Activated CD8-positive, alpha-beta memory T cell treated with anti-CD3 and anti-CD28 coated beads, Interleukin-2, amount 50 U/mL, for 4 hours (primary cell): ENCODE measurements around the gene GDPD4.

Experiments
- DNase-seq: peaks from one replicate; pipeline ENCODE4 v3.0.0-alpha.2; 2020

GDPD4 gene

DNA sequence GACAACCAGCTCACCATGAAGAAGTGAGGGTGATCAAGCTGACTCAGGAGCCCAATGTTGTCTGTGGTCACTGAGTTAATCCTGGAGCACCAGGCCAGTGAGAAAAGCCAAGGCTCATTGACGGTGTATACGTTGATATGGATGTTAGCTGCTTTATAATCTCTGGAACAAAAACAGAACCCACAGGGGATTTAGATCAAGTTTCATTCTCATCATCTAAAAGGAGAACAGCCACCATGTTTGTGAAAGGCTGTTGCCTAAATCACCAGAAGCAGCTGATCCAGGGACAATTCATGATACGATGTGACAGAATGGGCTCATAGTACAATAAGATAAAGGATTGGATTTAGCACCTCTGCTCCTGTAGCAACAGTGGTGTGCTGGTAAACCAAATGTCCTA lies 68.5 kb downstream of the GDPD4 start:
- no peak for DNase-seq

DNA sequence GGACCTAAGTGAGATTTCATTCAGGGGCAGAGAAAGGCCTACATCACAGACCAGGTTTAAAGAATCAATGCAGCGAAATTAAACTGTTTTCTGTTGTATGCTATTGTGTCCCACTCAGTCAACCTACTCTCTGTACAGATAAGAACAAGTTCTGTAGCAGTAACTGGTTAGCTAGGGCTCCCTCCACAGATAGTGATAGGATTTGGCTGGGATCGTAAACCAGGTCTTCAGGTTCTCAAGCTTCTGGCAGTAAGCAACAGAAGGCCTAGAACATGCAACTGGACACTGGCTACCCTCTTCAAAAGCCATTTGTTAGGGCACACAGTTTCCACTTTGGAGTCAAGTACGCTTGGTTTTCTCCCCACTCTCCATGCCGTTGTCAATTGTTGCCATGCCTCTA lies 69.2 kb downstream of the GDPD4 start:
- no peak for DNase-seq

DNA sequence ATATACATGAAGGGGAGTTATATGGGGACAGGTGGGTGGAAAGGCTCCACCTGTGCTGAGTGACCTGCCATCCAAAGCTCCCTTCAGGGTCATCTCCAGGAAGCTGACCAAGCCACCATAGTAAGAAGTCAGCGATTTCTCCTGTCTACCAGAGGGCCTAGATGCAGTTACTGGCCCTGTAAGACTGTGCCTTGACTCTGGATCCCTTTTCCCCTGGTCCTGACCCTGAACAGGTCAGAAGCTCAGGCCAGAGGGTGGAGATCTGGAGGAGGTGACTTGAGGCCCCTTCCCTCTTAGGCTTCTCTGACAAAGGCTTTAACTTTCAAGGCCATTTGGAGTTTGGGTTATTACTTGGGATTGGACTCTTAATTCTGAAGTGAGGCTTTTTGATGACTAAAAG lies 69.7 kb downstream of the GDPD4 start:
- no peak for DNase-seq

DNA sequence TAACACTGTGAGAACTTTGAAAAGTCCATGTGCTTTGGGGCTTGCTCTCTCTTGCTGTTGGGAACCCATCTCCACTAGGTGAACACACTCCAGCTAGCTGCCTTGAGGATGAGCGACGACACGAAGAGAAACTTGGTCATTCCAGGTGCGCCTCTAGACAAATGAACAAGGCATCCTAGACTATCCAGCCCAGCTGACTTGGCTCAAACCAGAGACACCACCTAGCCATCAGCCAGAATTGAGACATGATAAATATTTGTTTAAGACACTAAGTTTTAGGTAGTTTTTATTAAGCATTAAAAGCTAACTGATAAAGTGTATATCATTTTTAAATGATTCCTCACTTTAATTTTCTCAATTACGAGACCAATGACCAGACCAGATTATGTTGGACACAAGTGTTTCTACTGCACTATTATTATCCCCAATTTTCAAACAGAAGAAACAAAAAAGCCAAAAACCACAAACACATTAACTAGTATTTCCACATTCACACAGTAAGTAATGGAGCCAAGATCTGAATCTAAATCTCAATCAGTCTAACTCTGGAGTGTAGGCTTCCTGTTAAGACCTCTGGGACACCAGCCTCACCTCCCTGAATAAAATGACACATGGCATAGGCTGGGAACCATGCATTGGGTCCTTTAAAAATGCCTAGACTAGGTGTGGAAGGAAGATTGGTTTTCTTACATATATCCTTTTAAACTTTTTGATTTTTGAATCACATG lies 70.4 kb downstream of the GDPD4 start:
- DNase-seq, result no peak

DNA sequence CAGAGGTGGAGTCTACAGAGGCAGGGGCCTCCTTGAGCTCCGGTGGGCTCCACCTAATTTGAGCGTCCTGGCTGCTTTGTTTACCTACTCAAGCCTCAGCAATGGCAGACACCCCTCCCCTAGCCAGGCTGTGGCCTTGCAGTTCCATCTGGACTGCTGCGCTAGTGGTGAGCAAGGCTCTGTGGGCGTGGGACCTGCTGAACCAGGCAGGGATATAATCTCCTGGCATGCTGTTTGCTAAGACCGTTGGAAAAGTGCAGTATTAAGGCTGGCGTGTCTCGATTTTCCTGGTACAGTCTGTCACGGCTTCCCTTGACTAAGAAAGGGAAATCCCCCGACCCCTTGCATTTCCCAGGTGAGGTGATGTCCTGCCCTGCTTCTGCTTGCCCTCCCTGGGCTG lies 77.7 kb downstream of the GDPD4 start:
- no peak for DNase-seq

DNA sequence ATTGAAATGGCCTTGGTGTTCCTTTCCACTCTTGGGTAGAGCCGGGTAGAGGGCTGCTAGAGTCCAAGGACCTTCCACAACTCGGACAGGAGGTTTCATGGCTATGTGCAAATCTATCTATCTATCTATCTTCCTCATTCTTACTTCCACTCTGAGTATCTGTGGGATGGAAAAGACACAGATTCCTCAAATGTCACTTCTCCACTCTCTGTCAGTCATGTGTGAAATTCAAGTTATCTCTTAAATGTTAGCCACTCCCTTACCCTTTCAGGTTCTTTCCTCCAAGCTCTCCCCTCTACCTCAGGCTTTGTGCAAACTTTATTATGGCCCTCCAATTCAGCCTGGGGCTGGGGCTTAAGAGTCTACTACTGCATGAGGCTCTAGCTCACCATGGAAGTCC lies 84.3 kb downstream of the GDPD4 start:
- no peak for DNase-seq

DNA sequence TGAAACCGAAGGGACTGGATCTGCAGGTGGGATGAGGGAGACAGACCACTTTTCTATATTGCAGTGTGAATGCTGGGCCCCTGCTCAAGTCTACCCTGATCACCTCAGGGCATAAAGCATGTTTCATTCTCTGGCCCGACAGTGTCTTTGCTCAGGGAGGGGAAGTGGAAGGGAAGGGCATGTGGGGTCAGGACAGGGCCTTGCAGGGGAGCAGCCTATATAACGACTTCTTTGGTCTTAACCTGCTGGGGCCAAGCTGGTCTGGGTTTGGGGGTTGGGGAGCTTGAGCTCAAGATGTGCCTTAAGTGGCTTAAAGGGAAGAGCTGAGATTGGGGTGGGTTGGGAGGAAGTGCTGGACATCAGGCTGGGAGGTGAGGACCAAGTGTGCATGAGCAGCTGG lies 86.4 kb downstream of the GDPD4 start:
- no peak for DNase-seq

DNA sequence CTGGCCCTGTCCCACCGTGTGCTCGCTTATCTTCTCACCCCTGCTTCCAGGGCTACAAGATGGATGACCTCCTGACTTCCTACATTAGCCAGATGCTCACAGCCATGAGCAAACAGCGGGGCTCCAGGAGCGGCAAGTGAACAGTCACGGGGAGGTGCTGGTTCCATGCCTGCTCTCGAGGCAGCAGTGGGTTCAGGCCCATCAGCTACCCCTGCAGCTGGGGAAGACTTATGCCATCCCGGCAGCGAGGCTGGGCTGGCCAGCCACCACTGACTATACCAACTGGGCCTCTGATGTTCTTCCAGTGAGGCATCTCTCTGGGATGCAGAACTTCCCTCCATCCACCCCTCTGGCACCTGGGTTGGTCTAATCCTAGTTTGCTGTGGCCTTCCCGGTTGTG lies 86.9 kb downstream of the GDPD4 start:
- DNase-seq, result no peak

DNA sequence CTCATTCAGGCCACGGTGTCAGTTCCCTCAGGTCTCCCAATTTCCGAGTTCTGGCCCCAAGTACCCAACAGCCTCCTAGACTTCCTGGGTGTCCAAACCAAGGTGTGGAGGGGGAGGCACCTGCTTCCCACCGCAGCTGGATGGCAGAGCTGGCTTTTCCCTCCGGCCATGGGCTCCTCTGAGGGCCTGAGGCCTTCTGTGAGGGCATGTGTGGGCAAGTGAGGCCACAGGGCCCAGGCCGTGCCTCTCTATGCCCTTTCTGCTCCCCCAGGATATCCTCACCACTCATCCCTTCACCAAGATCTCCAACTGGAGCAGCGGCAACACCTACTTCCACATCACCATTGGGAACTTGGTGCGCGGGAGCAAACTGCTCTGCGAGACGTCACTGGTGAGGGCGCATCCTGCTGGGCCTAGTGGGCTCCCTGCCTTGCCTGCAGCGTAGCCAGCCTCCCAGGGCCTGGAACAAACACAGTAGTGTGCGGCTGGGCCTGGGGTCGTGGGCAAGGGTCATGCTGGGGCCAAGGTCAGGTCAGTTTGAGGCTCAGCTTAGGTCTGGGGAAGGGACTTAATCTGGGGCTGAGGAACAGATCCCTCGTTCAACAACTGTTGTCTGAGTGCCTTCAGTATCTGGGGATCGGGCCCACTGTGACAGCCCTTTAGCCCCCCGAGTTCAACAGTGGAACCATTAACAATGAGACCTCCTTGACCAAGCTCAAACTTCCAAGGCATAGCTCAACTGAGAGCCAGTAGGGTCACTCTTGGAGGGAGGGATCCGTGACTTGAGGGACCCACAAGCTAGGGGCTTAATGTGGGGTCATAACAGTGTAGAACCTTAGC lies 87.7 kb downstream of the GDPD4 start:
- no peak for DNase-seq

DNA sequence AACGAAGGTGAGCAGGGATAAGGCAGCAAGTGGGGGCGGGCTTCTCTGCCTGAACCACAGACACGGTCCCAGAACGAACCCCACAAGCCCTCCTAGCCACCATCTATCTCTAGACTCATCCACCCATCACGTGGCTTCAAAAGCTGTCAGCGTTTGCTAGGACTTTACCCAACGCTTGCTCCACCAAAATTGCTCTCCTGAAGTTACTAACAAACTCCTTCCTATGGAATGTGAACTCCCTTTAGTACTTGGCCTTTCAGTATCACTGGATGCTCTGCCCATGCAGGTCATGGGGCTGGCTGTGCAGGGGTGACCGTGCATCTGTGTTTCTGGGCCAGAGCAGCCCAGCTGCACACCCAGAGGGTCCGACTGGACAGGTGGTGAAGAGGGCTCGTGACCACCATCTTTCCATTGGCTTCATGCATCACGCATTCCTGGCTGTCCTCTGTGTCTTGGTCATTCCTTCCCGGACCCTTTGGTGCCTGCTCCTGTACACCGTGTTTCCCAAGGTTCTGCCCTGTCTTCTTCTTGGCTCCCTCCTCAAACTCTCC lies 88.4 kb downstream of the GDPD4 start:
- no peak for DNase-seq

DNA sequence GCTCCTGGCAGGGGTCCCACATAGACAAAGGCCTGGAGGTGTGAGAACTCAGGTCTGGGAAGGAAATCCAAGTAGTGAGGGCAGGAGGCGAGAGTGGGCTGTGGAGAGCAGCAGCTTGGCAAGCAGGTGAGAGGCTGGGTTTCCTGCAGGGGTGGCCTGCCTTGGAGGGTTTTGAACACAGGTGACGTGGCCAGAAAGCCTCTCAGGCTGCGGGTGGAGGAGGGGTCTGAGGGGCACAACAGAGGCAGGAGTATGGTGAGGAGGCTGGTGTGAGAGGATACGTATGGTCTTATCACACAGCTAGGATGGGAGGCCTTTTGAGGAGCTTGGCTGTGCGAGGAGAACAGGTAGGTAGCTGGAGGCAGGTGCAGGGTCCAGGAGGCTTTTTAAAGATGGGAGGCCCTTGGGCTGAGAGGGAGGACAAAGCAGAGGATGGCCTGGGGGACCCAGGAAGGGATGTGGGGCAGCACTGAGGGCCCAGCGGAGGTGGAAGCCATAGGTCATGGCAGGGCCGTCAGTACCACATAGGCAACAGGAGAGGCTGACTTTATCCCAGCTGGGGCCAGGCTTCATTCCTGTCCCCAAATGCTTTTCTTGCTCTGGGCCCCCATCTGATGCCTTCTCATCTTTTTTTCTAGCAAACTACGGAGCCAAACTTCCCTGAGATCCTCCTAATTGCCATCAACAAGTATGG lies 89.0 kb downstream of the GDPD4 start:
- no peak for DNase-seq

DNA sequence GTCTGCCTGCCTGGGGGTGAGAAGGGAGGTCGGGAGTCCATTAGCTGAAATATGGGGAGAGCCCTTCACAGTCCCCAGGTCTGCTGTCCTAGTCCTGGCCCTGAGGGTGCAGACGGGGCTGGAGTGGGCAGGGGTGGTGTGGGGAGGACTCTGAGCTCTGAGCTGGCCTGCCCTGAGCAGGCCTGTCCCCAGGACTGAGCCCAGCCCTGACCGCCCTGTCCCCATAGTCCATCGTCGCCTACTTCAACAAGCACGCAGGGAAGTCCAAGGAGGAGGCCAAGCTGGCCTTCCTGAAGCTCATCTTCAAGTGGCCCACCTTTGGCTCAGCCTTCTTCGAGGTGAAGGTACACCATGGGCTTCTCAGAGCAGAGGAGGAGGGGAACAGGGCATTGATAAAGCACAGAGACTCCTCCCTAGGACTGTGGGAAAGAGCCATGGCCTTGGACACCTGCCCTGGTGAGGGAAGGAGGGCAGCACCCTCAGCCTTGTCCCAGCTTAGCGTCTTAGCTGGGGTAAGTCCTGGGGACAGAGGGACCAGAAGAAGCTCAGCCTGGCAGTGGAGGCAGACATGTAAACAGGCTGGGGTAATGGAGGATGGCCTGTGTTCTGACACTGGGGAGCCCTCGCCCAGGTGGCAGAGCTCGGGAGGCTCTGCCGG lies 89.8 kb downstream of the GDPD4 start:
- no peak for DNase-seq

DNA sequence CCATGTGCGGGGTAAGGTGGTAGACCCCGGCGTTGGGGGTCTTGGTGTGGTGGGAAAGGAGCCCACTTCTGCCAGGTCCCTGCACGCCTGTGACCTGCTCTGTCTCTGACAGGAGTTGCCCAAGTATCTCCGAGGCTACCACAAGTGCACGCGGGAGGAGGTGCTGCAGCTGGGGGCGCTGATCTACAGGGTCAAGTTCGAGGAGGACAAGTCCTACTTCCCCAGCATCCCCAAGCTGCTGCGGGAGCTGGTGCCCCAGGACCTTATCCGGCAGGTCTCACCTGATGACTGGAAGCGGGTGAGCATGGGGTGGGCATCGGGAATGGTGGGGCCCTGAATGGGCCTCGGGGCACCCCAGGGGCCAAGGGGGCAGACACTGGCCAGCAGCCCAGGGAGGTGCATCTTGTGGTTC lies 90.4 kb downstream of the GDPD4 start:
- no peak for DNase-seq

DNA sequence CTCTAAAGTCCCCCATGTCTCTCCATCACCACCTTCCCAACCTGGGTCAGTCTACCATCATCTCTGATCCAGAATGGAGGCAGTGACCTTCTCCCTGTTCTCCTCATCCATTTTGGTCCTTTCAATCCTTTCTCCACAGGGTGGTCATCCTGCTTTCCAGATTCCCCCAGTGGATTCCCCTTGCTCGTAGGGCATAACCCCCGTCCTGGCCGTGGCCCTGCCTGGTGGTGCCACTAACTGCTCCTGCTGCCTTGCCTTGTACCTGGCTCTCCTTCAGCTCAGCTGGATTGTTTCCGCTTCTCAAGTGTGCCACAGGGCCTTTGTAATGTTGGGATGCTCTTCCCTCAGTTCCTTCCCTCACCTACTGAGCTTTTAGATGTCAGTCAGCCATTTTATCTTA lies 91.8 kb downstream of the GDPD4 start:
- DNase-seq, result no peak

DNA sequence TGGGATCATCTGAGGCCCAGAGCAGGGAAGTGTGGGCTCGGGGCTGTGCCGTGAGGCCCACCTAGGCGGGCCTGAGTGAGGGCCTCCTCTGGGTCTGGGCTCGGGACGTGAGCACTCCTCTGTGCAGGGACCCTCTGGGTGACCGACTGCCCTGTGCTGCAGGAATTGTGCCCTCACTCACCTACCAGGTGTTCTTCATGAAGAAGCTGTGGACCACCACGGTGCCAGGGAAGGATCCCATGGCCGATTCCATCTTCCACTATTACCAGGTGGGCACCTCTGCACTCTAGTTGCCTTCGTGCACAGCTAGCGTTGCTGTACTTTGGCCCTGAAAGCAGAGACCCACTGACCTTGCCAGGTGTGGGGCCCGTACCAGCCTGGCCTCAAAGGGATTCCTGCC lies 93.0 kb downstream of the GDPD4 start:
- DNase-seq, result no peak

DNA sequence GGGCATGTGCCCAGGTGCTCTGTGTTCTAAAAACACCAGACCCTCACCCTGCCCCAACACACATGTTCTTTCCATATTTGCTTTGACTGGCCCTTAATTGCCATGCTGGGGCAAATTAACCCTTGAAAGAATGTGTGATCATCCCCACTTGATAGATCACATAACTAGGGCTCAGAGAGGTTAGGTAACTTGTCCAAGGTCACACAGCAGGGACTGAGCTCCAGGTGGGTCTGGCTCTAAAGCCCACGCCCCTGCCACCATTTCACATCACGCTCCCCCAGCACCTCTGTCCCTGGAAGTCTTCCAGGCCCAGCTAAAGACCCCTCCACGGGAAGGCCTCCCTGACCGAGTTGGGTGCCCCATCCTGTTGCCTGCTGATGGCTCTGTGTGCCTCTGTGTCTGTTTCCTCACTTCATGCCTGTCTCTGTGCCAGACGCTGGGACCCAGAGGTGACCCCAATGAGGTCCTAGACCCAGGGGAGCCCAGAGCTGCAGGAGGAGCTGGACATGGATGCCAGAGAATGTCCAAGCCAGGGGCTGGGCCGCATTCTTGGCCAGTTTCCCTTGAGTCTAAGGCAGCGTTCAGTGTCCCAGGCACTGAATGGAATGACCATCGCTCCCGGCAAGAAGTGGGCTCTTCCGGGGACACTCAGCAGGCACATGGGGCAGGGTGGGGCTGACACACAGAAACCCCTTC lies 93.7 kb downstream of the GDPD4 start:
- no peak for DNase-seq

DNA sequence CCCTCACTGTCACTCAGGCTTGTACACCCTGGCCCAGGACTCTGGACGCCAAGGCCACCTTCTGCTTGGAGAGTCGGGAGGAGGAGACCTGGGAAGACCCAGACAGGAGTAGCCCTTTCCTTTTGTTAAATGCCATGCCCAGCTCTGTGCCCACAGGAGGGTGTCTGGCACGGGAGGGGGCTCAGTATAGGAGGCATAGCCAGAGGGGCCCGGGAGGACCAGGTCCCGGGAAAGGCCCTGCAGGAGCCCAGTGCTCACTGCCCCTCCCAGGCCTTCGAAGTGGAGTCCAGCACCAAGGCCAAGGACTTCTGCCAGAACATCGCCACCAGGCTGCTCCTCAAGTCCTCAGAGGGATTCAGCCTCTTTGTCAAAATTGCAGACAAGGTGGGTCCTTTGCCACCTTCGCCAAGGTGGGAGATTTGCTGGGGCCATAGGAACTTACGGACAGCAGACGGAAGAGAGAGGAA lies 94.4 kb downstream of the GDPD4 start:
- DNase-seq, result no peak

DNA sequence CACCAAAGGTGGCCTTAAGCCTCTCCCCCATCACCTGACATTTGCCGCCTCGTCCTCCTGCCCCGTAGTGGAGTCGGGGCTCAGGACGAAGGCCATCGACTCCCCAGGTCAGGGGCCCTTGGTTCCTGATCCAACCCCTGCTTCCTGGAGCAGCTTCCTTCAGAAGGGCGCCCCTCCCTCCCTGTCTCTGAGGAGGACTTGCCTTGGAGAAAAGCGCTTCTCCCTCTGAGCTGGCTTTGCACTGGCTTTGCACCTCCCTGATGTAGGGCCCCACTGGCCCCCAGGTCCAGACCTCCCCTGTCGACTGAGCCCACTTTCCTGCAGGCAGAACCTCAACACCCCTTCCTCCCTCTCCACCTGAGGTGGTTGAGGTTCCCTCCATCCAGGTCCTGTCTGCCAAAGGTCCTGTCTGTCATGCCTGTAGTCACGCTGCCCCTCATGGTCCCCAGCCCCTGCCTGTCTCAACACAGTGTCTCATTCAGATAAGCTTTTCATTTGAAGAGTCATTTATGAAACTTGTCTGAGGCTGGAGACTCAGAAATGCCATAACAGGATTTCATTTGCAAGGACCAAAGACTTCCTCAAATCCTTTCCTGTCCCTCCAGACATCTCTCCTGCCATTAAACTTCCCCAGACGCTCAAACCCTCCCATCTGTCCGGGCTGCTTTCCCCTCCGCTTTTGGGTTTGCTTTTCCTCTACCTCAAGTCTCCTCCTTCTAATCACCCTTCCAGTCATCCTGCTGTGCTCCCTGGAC lies 95.0 kb downstream of the GDPD4 start:
- no peak for DNase-seq

DNA sequence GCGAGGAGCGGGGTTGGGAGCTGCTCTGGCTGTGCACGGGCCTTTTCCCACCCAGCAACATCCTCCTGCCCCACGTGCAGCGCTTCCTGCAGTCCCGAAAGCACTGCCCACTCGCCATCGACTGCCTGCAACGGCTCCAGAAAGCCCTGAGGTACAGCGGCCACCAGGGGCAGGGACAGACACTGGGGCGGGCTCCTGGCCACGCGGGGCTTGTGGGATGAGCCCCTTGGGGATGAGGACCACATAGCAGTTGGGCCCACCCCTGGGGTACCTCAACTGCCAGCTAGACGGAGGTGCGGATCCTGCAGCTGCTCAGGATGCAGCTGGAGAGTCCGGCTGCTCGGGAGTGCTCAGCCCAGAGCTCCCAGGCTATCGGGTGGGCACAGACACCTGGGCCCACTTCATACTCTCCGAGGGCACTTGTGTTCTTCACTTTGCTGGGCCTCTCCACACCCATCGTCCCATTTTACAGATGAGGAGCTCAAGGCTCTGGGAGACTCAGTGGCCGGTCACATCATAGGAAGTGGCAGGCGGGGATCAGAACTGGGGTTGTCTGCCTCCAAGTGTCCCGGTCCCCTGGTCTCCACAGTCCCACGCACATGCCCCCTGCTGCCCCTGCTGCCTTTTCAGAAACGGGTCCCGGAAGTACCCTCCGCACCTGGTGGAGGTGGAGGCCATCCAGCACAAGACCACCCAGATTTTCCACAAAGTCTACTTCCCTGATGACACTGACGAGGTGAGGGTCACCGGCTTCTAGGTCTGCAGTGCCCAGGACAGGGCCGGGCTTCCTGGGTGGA lies 95.8 kb downstream of the GDPD4 start:
- DNase-seq, result peak; percentile 13

DNA sequence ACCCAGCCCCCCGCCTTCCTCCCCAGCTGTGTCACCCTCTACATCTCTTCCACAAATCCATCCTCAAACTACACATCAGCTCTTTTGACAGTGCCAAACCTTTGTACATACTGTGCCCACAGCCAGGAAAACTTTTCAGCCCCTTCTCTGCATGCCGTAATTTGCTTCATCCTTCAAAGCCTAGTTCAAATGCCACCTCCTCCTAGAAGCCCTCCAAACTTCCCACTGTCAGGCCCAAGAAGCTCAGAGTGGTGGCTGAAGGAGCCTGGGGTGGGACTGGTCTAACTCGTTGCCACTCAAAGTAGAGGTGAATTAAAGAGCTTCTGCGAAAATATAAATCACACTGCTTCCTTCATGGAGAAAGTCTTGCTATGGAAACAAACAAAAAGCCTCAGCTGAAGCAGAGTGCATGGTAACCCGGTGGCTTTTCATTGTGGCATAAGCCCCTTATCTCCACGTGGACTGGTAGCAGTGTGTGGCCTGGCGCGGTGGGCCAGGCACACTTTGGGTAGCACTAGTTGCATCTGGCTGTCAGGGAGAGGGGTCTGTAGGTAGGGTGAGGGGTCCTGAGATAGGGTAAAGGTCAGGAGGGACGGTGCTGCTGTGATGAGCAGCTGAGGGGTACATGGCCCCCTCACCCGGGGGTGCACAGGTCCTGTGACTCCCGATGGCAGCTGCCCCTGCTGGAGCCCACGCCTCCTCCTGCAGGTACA lies 96.6 kb downstream of the GDPD4 start:
- DNase-seq, result no peak
